ENCODE data around the gene FAM117A. TPM values are rescaled to one million over a fixed set of nuclear protein-coding genes. Genes with fewer than 3 reads are reported as not detected.
A peak's percentile ranks its signal among the peaks of the same experiment; 100 is the strongest.
"Not testable (repeated sequence)": the region's sequence is repeated elsewhere in the genome, so short reads cannot be mapped to it uniquely, and the experiment has no call there.

Gene FAM117A
- polyA plus RNA-seq, 1 donor: 10.9 TPM

- Histone ChIP-seq H3K4me3 (ENCODE audit: low read length) (peak overlapping the region; percentile 36), H3K4me1 (ENCODE audit: control insufficient read depth, insufficient read depth, low read length) (peaks cover 10% of the 10 kb centered on the region), H3K27me3 (ENCODE audit: control insufficient read depth, insufficient read depth, low read length) (peaks cover 7% of the 10 kb centered on the region), H3K27ac (ENCODE audit: low read length) (no peak overlapping the region), H3K9me3 (ENCODE audit: control insufficient read depth, low read depth, low read length) (no peaks in the 10 kb centered on the region), H3K36me3 (ENCODE audit: control insufficient read depth, insufficient read depth, low read length) (no peaks in the 10 kb centered on the region)
- 6% methylated on average over 3 of the region's 8 CpGs for WGBS (ENCODE audit: insufficient coverage, low lambda C conversion rate)
- DNase-seq: no peak
These were observed 739 bp upstream of the FAM117A start for GRCh38 chr17:49764559-49765180.

GRCh38 chr17:49762151-49762941, 1.6 kb downstream of the FAM117A start:
- H3K27me3 ChIP-seq (ENCODE audit: control insufficient read depth, insufficient read depth, low read length): peaks cover 5% of the 10 kb centered on the region
- DNase-seq: no peak
- H3K36me3 ChIP-seq (ENCODE audit: control insufficient read depth, insufficient read depth, low read length): no peaks in the 10 kb centered on the region
- no peaks in the 10 kb centered on the region for H3K9me3 ChIP-seq (ENCODE audit: control insufficient read depth, low read depth, low read length)
- no peak overlapping the region for H3K27ac ChIP-seq (ENCODE audit: low read length)
- peaks cover 10% of the 10 kb centered on the region for H3K4me1 ChIP-seq (ENCODE audit: control insufficient read depth, insufficient read depth, low read length)
- no CpG with 5 or more reads among the region's 6 CpGs for WGBS (ENCODE audit: insufficient coverage, low lambda C conversion rate)
- peak overlapping the region; percentile 77 for H3K4me3 ChIP-seq (ENCODE audit: low read length)

GRCh38 chr17:49760932-49761558, 2.9 kb downstream of the FAM117A start:
- Histone ChIP-seq H3K27me3 (ENCODE audit: control insufficient read depth, insufficient read depth, low read length) (no peaks in the 10 kb centered on the region), H3K9me3 (ENCODE audit: control insufficient read depth, low read depth, low read length) (no peaks in the 10 kb centered on the region), H3K36me3 (ENCODE audit: control insufficient read depth, insufficient read depth, low read length) (no peaks in the 10 kb centered on the region), H3K4me1 (ENCODE audit: control insufficient read depth, insufficient read depth, low read length) (peaks cover 10% of the 10 kb centered on the region), H3K4me3 (ENCODE audit: low read length) (no peak overlapping the region), H3K27ac (ENCODE audit: low read length) (no peak overlapping the region)
- DNase-seq: no peak
- WGBS (ENCODE audit: insufficient coverage, low lambda C conversion rate): no CpG with 5 or more reads among the region's 6 CpGs

- no peaks in the 10 kb centered on the region for H3K27me3 ChIP-seq (ENCODE audit: control insufficient read depth, insufficient read depth, low read length)
- H3K27ac ChIP-seq (ENCODE audit: low read length): no peak overlapping the region
- peaks cover 10% of the 10 kb centered on the region for H3K4me1 ChIP-seq (ENCODE audit: control insufficient read depth, insufficient read depth, low read length)
- DNase-seq: no peak
- no peaks in the 10 kb centered on the region for H3K36me3 ChIP-seq (ENCODE audit: control insufficient read depth, insufficient read depth, low read length)
- H3K9me3 ChIP-seq (ENCODE audit: control insufficient read depth, low read depth, low read length): no peaks in the 10 kb centered on the region
- H3K4me3 ChIP-seq (ENCODE audit: low read length): no peak overlapping the region
- WGBS (ENCODE audit: insufficient coverage, low lambda C conversion rate): no CpG with 5 or more reads among the region's 1 CpG
These were observed 3.6 kb downstream of the FAM117A start for GRCh38 chr17:49760296-49760695.

GRCh38 chr17:49759203-49759602, 4.7 kb downstream of the FAM117A start:
- peaks cover 6% of the 10 kb centered on the region for H3K4me1 ChIP-seq (ENCODE audit: control insufficient read depth, insufficient read depth, low read length)
- WGBS (ENCODE audit: insufficient coverage, low lambda C conversion rate): no CpG with 5 or more reads among the region's 3 CpGs

GRCh38 chr17:49758464-49759010, 5.4 kb downstream of the FAM117A start:
- H3K27ac ChIP-seq (ENCODE audit: low read length); H3K9me3 ChIP-seq (ENCODE audit: control insufficient read depth, low read depth, low read length); H3K4me1 ChIP-seq (ENCODE audit: control insufficient read depth, insufficient read depth, low read length); H3K36me3 ChIP-seq (ENCODE audit: control insufficient read depth, insufficient read depth, low read length); DNase-seq; H3K4me3 ChIP-seq (ENCODE audit: low read length); H3K27me3 ChIP-seq (ENCODE audit: control insufficient read depth, insufficient read depth, low read length): not testable (repeated sequence)
- WGBS (ENCODE audit: insufficient coverage, low lambda C conversion rate): 100% methylated on average over 5 of the region's 8 CpGs

More at GRCh38 chr17:49759203-49759602, 4.7 kb downstream of the FAM117A start:
- H3K27me3 ChIP-seq (ENCODE audit: control insufficient read depth, insufficient read depth, low read length): no peaks in the 10 kb centered on the region
- DNase-seq: no peak
- no peak overlapping the region for H3K4me3 ChIP-seq (ENCODE audit: low read length)
- H3K36me3 ChIP-seq (ENCODE audit: control insufficient read depth, insufficient read depth, low read length): no peaks in the 10 kb centered on the region
- H3K9me3 ChIP-seq (ENCODE audit: control insufficient read depth, low read depth, low read length): no peaks in the 10 kb centered on the region
- H3K27ac ChIP-seq (ENCODE audit: low read length): no peak overlapping the region

- Histone ChIP-seq H3K27ac (ENCODE audit: low read length) (no peak overlapping the region), H3K9me3 (ENCODE audit: control insufficient read depth, low read depth, low read length) (no peaks in the 10 kb centered on the region), H3K4me3 (ENCODE audit: low read length) (no peak overlapping the region), H3K4me1 (ENCODE audit: control insufficient read depth, insufficient read depth, low read length) (no peaks in the 10 kb centered on the region), H3K36me3 (ENCODE audit: control insufficient read depth, insufficient read depth, low read length) (no peaks in the 10 kb centered on the region), H3K27me3 (ENCODE audit: control insufficient read depth, insufficient read depth, low read length) (no peaks in the 10 kb centered on the region)
- no peak for DNase-seq
- no CpG with 5 or more reads among the region's 6 CpGs for WGBS (ENCODE audit: insufficient coverage, low lambda C conversion rate)
These were observed 6.7 kb downstream of the FAM117A start for GRCh38 chr17:49757151-49757777.

- no peaks in the 10 kb centered on the region for H3K27me3 ChIP-seq (ENCODE audit: control insufficient read depth, insufficient read depth, low read length)
- H3K4me3 ChIP-seq (ENCODE audit: low read length): no peak overlapping the region
- H3K4me1 ChIP-seq (ENCODE audit: control insufficient read depth, insufficient read depth, low read length): no peaks in the 10 kb centered on the region
- no peaks in the 10 kb centered on the region for H3K9me3 ChIP-seq (ENCODE audit: control insufficient read depth, low read depth, low read length)
- WGBS (ENCODE audit: insufficient coverage, low lambda C conversion rate): 100% methylated on average over 1 of the region's 9 CpGs
- no peaks in the 10 kb centered on the region for H3K36me3 ChIP-seq (ENCODE audit: control insufficient read depth, insufficient read depth, low read length)
- no peak for DNase-seq
- H3K27ac ChIP-seq (ENCODE audit: low read length): no peak overlapping the region
These were observed 7.4 kb downstream of the FAM117A start for GRCh38 chr17:49756323-49757150.

GRCh38 chr17:49755663-49756283, 8.2 kb downstream of the FAM117A start:
- Histone ChIP-seq H3K4me1 (ENCODE audit: control insufficient read depth, insufficient read depth, low read length) (no peaks in the 10 kb centered on the region), H3K27me3 (ENCODE audit: control insufficient read depth, insufficient read depth, low read length) (no peaks in the 10 kb centered on the region), H3K9me3 (ENCODE audit: control insufficient read depth, low read depth, low read length) (no peaks in the 10 kb centered on the region), H3K36me3 (ENCODE audit: control insufficient read depth, insufficient read depth, low read length) (no peaks in the 10 kb centered on the region), H3K27ac (ENCODE audit: low read length) (no peak overlapping the region), H3K4me3 (ENCODE audit: low read length) (no peak overlapping the region)
- 70% methylated on average over 2 of the region's 4 CpGs for WGBS (ENCODE audit: insufficient coverage, low lambda C conversion rate)
- DNase-seq: no peak

Data from large intestine (tissue), 3 donors.